ENCODE measurements around the gene CFAP251. TPM values are rescaled to one million over a fixed set of nuclear protein-coding genes. Genes with fewer than 3 reads are reported as not detected.

CFAP251 gene
- polyA plus RNA-seq, 3 donors, result 0.08 to 0.17 TPM; not detected in 1

DNA sequence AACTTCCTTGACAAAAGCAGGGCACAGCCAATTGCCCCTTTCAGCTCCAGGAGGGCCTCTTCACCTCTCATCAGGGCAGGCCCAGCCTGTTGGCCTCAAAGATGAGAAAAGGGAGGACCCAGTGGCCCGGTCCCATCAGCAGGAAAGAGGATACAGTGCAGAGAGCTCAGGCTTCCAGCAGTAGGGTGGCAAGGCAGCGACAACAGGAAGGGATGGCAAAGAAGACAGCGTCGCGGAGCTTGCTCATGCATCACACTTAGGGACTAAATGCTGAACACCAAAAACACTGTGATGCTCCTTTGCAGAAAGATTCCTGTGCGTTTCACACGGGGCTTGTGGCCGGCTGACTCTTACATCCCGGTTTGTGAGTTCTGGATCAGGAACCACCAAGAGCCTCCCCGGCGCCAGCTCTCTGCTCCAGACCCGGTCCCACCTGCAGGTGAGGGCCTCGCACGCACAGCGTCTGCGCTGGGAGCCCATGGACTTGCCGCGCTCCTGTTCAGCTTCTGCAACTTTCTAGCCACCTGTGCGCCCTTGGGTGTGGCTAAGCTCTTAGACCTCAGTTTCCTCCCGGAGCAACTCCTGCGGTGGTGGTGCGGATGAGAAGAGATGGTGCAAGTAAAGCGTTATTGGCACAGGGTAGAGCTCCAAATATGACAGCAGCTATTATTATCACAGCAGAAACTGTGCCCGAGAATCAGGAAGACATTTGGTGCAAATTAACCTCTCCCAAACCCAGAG is 88.0 kb downstream of the CFAP251 start:
- H3K27me3 ChIP-seq (ENCODE audit: control insufficient read depth in 2 of 2, insufficient read depth in 2 of 2, low read length in 2 of 2), result peaks cover 0 to 18% of the 10 kb centered on the region in 2 donors
- no peaks in the 10 kb centered on the region for H3K36me3 ChIP-seq (replicated peaks in 1 of 2; ENCODE audit: control insufficient read depth in 1 of 2, insufficient read depth in 2 of 2, low read length in 2 of 2)
- TF ChIP-seq, protein P1, sequence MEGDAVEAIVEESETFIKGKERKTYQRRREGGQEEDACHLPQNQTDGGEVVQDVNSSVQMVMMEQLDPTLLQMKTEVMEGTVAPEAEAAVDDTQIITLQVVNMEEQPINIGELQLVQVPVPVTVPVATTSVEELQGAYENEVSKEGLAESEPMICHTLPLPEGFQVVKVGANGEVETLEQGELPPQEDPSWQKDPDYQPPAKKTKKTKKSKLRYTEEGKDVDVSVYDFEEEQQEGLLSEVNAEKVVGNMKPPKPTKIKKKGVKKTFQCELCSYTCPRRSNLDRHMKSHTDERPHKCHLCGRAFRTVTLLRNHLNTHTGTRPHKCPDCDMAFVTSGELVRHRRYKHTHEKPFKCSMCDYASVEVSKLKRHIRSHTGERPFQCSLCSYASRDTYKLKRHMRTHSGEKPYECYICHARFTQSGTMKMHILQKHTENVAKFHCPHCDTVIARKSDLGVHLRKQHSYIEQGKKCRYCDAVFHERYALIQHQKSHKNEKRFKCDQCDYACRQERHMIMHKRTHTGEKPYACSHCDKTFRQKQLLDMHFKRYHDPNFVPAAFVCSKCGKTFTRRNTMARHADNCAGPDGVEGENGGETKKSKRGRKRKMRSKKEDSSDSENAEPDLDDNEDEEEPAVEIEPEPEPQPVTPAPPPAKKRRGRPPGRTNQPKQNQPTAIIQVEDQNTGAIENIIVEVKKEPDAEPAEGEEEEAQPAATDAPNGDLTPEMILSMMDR (IDR thresholded peaks at IDR 0.05), result no peak
- peaks cover 14% of the 10 kb centered on the region for H3K4me1 Mint-ChIP-seq
- no peaks in the 10 kb centered on the region for H4K20me1 ChIP-seq (ENCODE audit: insufficient read depth, low read length)
- no peaks in the 10 kb centered on the region for H3K79me2 ChIP-seq (ENCODE audit: insufficient read depth, low read length)
- H3K27me3 Mint-ChIP-seq (ENCODE audit: low read depth in 3 of 3), result peaks cover 13 to 29% (median 20%) of the 10 kb centered on the region in 3 donors
- H3K9me3 ChIP-seq (replicated peaks in 1 of 2; ENCODE audit: control insufficient read depth in 1 of 2, insufficient read depth in 1 of 2, low read length in 2 of 2), result no peaks in the 10 kb centered on the region
- H3K4me1 ChIP-seq (ENCODE audit: control insufficient read depth in 1 of 2, insufficient read depth in 2 of 2, low read length in 2 of 2), result peaks cover 0 to 4% of the 10 kb centered on the region in 2 donors
- DNase-seq, result no peak
- H3K27ac ChIP-seq (ENCODE audit: low read depth in 1 of 2, low read length in 2 of 2), result no peak overlapping the region
- H3K4me3 Mint-ChIP-seq, result no peak overlapping the region
- H3K9ac ChIP-seq (ENCODE audit: insufficient read depth, low read length, poor library complexity, severe bottlenecking), result no peak overlapping the region
- 91% methylated on average over 19 of the region's 24 CpGs for WGBS (ENCODE audit: insufficient coverage)
- intact Hi-C loops (cut with micrococcal nuclease), result no loop called here
- no peaks in the 10 kb centered on the region for H3K36me3 Mint-ChIP-seq
- no peak overlapping the region for H2AFZ ChIP-seq (ENCODE audit: insufficient read depth, low read depth, low read length, poor library complexity, severe bottlenecking)
- no peak overlapping the region for H3K4me2 ChIP-seq (replicated peaks; ENCODE audit: extremely low read depth, low read length, poor library complexity, severe bottlenecking)
- H3K4me3 ChIP-seq (replicated peaks in 1 of 3; ENCODE audit: low read depth in 2 of 3, low read length in 3 of 3), result no peak overlapping the region
- H3K27ac Mint-ChIP-seq, result no peak overlapping the region
- peaks cover 0 to 6% (median 0%) of the 10 kb centered on the region in 7 donors for H3K9me3 Mint-ChIP-seq

GRCh38 chr12:122009741-122010140 is 91.3 kb downstream of the CFAP251 start:
- Mint-ChIP-seq H3K4me1 (peaks cover 35% of the 10 kb centered on the region), H3K4me3 (no peak overlapping the region), H3K27ac (no peak overlapping the region), H3K36me3 (no peaks in the 10 kb centered on the region), H3K27me3 (ENCODE audit: low read depth in 3 of 3) (peaks cover under 1 to 7% (median 5%) of the 10 kb centered on the region in 3 donors), H3K9me3 (peaks cover 0 to 10% (median 6%) of the 10 kb centered on the region in 7 donors)
- Histone ChIP-seq H3K4me1 (ENCODE audit: control insufficient read depth in 1 of 2, insufficient read depth in 2 of 2, low read length in 2 of 2) (peaks cover 15 to 23% of the 10 kb centered on the region in 2 donors), H3K9ac (ENCODE audit: insufficient read depth, low read length, poor library complexity, severe bottlenecking) (no peak overlapping the region), H3K4me2 (replicated peaks; ENCODE audit: extremely low read depth, low read length, poor library complexity, severe bottlenecking) (no peak overlapping the region), H3K79me2 (ENCODE audit: insufficient read depth, low read length) (no peaks in the 10 kb centered on the region), H3K27me3 (ENCODE audit: control insufficient read depth in 2 of 2, insufficient read depth in 2 of 2, low read length in 2 of 2) (peaks cover 0 to under 1% of the 10 kb centered on the region in 2 donors), H4K20me1 (ENCODE audit: insufficient read depth, low read length) (no peaks in the 10 kb centered on the region), H2AFZ (ENCODE audit: insufficient read depth, low read depth, low read length, poor library complexity, severe bottlenecking) (no peak overlapping the region), H3K4me3 (replicated peaks in 1 of 3; ENCODE audit: low read depth in 2 of 3, low read length in 3 of 3) (no peak overlapping the region), H3K27ac (ENCODE audit: low read depth in 1 of 2, low read length in 2 of 2) (no peak overlapping the region), H3K9me3 (replicated peaks in 1 of 2; ENCODE audit: control insufficient read depth in 1 of 2, insufficient read depth in 1 of 2, low read length in 2 of 2) (peaks cover 0 to 7% of the 10 kb centered on the region in 2 donors), H3K36me3 (replicated peaks in 1 of 2; ENCODE audit: control insufficient read depth in 1 of 2, insufficient read depth in 2 of 2, low read length in 2 of 2) (no peaks in the 10 kb centered on the region)
- no peak for DNase-seq
- intact Hi-C loops (cut with micrococcal nuclease), result no loop called here
- WGBS (ENCODE audit: insufficient coverage), result 84% methylated on average over 2 of the region's 9 CpGs
- TF ChIP-seq, protein P1 (IDR thresholded peaks at IDR 0.05), result no peak

Data from CD14-positive monocyte (primary cell).